ENCODE data around the gene GDF7. TPM values are rescaled to one million over a fixed set of nuclear protein-coding genes. Genes with fewer than 3 reads are reported as not detected.

The GDF7 gene
- total RNA-seq, 1 donor from 2014 or later = not detected

- no peak for DNase-seq (ENCODE audit: low read depth)
- TF ChIP-seq CTCF (conservative IDR thresholded peaks at IDR 0.05; ENCODE audit: low read depth, low read length) = no peak
- H3K4me3 ChIP-seq (ENCODE audit: low read depth, low read length) = no peak overlapping the region
Measured at GRCh38 chr2:20624156-20624883, 42.6 kb upstream of the GDF7 start.

GRCh38 chr2:20624884-20625485 is 42.0 kb upstream of the GDF7 start:
- no peak for DNase-seq (ENCODE audit: low read depth)
- no peak for TF ChIP-seq CTCF (conservative IDR thresholded peaks at IDR 0.05; ENCODE audit: low read depth, low read length)
- H3K4me3 ChIP-seq (ENCODE audit: low read depth, low read length) = no peak overlapping the region

GRCh38 chr2:20625491-20626391 is 41.2 kb upstream of the GDF7 start:
- H3K4me3 ChIP-seq (ENCODE audit: low read depth, low read length) = no peak overlapping the region
- no peak for DNase-seq (ENCODE audit: low read depth)
- TF ChIP-seq CTCF (conservative IDR thresholded peaks at IDR 0.05; ENCODE audit: low read depth, low read length) = peak; percentile 32

GRCh38 chr2:20626392-20626697 is 40.6 kb upstream of the GDF7 start:
- no peak overlapping the region for H3K4me3 ChIP-seq (ENCODE audit: low read depth, low read length)
- no peak for DNase-seq (ENCODE audit: low read depth)
- TF ChIP-seq CTCF (conservative IDR thresholded peaks at IDR 0.05; ENCODE audit: low read depth, low read length) = no peak

GRCh38 chr2:20626698-20627513 is 40.0 kb upstream of the GDF7 start:
- TF ChIP-seq CTCF (conservative IDR thresholded peaks at IDR 0.05; ENCODE audit: low read depth, low read length) = no peak
- peak; percentile 78 for DNase-seq (ENCODE audit: low read depth)
- no peak overlapping the region for H3K4me3 ChIP-seq (ENCODE audit: low read depth, low read length)

GRCh38 chr2:20627712-20628380 is 39.1 kb upstream of the GDF7 start:
- TF ChIP-seq CTCF (conservative IDR thresholded peaks at IDR 0.05; ENCODE audit: low read depth, low read length) = no peak
- no peak for DNase-seq (ENCODE audit: low read depth)
- no peak overlapping the region for H3K4me3 ChIP-seq (ENCODE audit: low read depth, low read length)
